GM19193 (cell line): Measurements from ENCODE around the gene RBBP7.

Experiments
- POLR2A ChIP-seq: IDR thresholded peaks from 4 replicates; pipeline ENCODE4 v1.6.1; 2011; ENCODE audit not compliant: insufficient read depth, insufficient read length; ENCODE audit errors: extremely low read depth

RBBP7 gene

GRCh38 chrX:16814597-16814996 lies 55.6 kb downstream of the RBBP7 start:
- TF ChIP-seq POLR2A = no peak

- TF ChIP-seq POLR2A = no peak
Observed at GRCh38 chrX:16807976-16808542, 62.1 kb downstream of the RBBP7 start.

GRCh38 chrX:16807548-16807947 lies 62.6 kb downstream of the RBBP7 start:
- TF ChIP-seq POLR2A = no peak

- no peak for TF ChIP-seq POLR2A
Observed at GRCh38 chrX:16804923-16805464, 65.2 kb downstream of the RBBP7 start.

- TF ChIP-seq POLR2A = no peak
Observed at GRCh38 chrX:16797841-16798240, 72.3 kb downstream of the RBBP7 start.

- no peak for TF ChIP-seq POLR2A
Observed at GRCh38 chrX:16797358-16797757, 72.8 kb downstream of the RBBP7 start.

- TF ChIP-seq POLR2A = no peak
Observed at GRCh38 chrX:16796298-16796697, 73.9 kb downstream of the RBBP7 start.
